ENCODE results near the gene SBSN.
A peak's percentile ranks its signal among the peaks of the same experiment; 100 is the strongest.
"Not testable (repeated sequence)": the region's sequence is repeated elsewhere in the genome, so short reads cannot be mapped to it uniquely, and the experiment has no call there.

Gene SBSN

DNA sequence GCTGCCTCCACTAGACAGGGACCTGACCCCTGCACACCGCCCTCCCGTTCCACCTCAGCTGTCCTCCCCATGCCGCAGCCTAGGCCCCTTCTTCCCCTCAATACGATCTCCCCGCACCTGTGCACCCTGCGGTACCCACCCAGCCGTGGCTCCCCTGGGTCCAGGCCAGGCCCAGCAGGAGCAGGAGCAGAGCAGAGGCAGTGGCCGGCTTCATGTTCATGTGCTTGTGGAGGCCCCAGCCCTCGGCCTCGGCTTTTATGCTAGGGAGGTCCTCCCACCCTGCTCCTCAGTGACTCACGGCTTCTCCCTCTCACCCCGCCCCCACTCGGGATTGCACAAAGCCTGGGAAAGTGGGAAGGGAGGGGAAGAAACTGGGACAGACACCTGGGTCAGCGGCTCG lies 26.4 kb downstream of the SBSN start:
- no peak for DNase-seq

DNA sequence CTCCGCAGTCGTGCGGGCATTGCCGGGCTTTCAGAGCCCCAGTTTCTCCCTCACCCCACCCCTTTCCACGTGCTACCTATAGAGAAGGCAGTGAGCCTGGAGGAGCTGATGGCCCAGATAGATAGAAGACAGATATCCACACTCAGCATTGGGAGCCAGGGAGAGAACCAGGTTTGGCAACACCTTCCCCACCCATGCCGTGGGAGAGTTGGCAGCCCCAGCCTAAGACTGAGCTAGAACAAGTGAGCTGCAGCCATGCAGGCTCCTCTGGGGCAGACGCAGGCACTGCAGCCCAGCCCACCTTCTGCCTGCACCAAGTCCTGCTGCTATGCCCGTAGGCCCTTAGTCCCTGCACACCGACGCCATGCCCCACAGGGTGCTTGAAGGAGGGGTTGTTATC lies 27.5 kb downstream of the SBSN start:
- no peak for DNase-seq

- no peak for DNase-seq
Measured at GRCh38 chr19:35498984-35499527, 29.1 kb downstream of the SBSN start.

DNA sequence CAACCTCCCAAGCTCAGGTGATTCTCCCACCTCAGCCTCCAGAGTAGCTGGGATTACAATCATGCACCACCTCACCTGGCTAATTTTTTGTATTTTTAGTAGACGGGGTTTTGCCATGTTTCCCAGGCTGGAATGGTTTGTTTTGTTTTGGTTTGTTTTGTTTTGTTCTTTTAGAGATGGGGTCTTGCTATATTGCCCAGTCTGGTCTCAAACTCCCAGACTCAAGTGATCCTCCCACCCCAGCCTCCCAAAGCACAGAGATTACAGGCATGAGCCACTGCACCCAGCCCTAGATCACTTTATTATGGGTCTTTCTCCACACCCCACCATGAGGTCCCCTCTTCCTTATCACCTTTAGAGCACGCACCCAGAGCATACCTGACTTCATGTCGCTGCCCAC lies 29.9 kb downstream of the SBSN start:
- no peak for DNase-seq

GRCh38 chr19:35497406-35497805 lies 30.7 kb downstream of the SBSN start:
- DNase-seq = no peak

DNA sequence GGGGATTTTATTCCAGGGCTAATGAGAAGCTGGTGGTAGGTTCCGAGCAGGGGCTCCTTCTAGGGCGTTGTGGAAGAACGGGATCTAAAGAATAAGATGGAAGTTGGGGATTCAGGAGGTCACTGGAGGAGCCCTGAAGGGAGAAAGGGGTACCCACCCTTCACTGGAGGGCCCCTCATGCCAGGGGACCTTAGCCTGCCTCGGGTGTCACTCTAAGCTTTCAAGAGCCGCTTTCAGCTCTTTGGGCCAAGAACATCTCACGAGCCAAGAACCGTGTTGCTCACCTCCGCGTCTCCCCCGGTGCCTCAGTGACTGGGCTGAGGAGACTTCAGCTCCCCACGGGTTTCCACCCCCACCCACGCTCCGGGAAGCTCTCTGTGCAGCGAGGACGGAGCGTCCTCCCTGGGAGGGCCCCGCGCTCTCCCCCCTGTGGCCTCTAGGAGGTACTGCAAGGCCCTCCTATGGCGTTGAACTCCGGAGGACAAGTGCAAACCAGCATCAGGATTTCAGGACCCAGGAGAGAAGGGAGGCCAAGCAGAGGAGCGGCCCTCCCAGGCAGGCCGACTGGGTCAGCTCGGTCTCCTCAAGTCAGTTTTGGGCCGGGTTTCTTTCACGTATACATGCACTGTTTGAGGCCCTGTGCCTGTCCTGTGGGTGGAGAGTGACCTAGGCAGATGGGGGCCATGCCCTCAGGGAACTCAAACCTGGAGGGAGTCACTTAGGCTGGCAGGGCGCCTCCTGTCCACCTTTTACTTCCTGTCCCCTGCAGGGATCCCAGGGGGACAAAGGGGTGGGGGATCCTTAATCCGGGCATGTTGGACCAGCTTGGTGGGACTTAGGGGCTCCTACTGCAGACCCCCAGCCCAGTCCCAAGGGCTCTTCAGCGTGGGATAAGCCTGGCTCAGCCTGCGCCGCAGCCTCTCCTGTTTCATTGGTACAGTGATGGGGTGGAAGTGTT lies 32.7 kb downstream of the SBSN start:
- DNase-seq = peak in 1 of 2 experiments; percentile 40

DNA sequence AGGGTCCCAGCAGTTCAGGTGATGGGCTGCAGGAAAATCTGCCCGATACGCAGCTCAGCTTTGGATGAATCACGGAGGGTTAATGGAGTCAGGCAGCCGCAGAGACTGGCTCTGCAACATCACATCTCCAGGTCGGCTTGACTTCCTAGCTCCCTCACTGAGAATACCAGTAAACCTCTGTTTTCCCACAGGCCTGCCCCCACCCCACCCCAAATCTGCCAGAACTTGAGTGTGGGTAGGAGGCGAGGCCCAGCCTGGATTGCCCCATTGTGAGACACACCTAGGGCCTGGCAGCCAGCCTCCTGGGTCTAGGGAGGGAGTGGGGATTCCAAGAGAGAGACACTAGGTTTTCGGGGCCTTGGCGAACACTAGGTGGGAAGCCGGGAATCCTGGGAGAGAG lies 34.1 kb downstream of the SBSN start:
- DNase-seq = no peak

GRCh38 chr19:35491836-35492360 lies 36.2 kb downstream of the SBSN start:
- DNase-seq = no peak

DNA sequence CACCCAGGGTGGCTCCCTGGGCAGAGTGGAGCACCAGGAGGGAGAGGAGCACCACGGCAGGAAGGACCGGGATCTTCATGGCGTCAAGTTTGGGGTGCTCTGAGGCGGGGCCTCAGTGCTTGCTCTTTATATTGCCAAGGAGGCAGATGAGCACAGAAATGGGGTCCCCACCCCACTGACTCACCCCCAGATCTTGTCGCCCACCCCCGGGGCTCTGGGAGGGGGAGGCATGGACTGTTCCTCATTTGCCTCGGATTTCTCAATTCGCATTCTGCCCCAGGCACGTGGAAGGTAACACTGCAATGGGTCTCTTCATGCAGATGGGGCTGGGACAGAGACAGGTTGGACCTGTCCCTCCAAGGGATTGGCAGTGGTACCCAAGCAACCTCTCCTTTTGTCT lies 37.7 kb downstream of the SBSN start, which contains the start of gene KRTDAP:
Gene KRTDAP (minus strand): TSS at position 101 of the 400 bp plus-strand sequence. CDS start 22 bp downstream, at position 79.
- DNase-seq = no peak

- DNase-seq = no peak
Measured at GRCh38 chr19:35488677-35489076, 39.4 kb downstream of the SBSN start.

DNA sequence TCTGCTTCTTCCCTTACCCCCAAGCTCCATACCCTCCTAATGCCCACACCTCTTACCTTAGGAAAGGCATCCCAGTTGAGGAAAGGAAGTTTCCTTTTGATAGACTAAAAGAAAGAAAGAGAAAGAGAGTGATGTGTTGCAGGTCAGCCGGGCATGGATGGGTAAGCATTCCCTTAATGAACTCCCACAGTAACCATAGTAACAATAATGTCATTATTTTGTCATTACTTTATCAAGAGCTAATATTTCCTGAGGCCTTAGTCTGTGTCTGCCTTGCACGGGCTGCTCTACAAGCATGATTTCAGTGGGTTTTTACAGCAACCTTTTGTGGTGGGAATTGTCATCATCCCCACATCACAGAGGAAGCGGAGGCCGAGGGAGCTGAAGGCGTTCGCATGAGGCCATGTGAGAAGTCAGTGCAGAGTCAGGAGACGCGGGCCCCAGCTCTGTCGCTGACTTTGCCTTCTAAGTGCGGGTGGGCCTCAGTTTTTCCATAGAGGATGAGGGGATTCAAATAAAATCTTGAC lies 40.4 kb downstream of the SBSN start:
- DNase-seq = no peak

DNA sequence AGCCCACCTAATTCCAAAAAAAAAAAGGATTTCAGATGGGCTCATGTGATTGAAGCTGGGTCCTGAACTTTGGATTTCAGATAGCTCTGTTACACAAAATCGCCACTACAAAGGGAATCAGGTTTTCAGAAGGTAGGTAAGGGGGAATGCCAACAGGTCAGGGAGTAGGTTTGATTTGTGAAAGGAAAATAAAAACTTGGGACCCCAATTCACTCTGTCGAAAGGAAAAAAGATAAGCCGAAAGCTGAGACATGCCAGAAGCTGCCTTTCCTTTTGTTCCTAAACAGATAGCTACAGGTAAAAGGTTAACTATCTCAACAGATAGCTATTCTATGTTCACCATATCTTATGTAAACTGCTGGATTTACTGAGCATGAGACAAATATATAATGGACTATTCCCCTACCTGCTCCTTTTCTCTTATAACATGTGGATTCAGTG lies 41.8 kb downstream of the SBSN start:
- DNase-seq = no peak

GRCh38 chr19:35484252-35485036 lies 43.7 kb downstream of the SBSN start:
- DNase-seq = no peak

- DNase-seq = no peak
Measured at GRCh38 chr19:35483089-35483488, 45.0 kb downstream of the SBSN start.

DNA sequence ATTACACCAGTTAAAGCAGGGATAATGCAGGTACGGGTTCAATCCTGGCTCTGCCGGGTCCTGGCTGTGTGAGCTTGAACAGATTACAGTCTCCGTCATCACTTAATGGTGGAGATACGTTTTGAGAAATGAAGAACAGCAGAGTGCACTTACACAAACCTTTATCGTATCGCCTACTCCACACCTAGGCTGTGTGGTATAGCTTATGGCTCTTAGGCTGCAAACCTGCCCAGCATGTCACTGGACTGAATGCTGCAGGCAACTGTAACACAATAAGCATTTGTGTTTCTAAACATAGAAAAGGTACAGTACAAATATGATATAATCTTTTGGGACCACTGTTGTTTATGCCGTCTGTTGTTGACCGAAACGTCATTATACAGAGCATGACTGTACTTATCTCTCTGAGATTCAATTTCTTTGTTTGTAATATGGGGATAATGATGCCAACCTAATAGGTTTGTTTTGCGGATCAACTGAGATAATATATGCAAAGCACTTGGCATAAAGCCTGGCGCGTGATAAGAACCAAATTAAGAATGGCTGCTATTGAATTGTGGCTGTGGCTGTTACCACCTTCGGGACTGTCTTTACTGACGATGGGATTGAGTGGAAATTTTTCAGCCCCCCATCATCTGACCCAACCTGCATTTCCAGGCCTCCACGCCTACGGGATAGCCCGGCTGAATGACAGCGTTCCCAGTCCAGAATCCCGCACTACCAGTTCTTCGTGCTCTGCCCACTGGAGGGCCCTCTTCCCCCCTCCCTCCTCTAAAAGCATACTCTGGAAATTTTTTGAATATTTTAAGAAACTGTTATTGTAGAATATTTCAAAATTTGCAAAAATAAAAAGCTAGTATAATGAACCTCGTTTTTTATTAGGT lies 49.1 kb downstream of the SBSN start:
- no peak for DNase-seq

DNA sequence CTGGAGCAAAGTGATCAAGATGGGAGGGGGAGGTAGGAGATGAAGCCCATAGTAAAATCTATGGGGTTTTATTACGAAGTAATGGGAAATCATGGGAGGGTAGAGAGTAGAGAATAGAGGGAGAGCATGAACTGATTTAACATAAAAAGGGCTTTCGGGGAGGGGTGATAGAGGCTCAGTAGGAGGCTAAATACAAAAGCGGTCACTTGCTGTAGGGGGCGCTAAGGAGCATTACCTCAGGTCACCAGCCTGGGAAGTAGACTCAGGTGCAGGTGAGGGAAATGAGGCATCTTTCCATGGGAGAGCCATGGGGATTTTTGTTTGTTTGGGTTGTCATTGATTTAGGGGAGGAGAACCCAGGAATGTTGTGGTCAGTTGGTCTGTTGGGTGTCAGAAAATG lies 52.0 kb downstream of the SBSN start:
- no peak for DNase-seq

- not testable (repeated sequence) for DNase-seq
Measured at GRCh38 chr19:35474594-35474993, 53.5 kb downstream of the SBSN start.

DNA sequence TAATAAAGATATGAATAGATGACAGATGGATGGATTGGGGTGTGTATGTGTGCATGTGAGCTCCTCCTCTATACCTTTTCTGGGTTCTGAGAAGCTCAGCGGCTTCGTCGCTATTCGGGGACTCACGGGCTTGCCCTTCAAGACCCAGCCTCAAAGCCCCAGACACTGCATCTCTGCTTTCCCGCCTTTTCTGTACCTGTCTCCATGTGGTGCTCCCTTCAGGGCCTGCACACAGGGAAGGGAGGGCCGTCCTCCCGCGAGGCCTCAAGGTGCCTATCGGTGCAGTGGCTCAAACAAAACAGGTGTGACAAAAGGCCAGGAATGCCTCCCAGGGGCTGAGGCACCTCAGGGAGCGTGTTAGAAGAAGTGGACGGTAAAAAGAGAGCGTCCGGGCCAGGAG lies 54.0 kb downstream of the SBSN start:
- no peak for DNase-seq
